SK-N-SH treated with all-trans-retinoic acid at 6 μM for 48 hours (cell line): ENCODE results near the gene HYI.

Experiments
- TCF4 ChIP-seq: fragments of 250-450 bp; sonication (Bioruptor Pico); IDR thresholded peaks from 2 replicates; pipeline ENCODE4 v1.8.0; 2021; ENCODE audit warnings: mild to moderate bottlenecking, moderate library complexity, borderline replicate concordance
- TF ChIP-seq, protein P1 (sequence below): fragments of 250-450 bp; sonication (Bioruptor Pico); IDR thresholded peaks from 2 replicates; pipeline ENCODE4 v1.8.0; 2021; ENCODE audit warnings: low read depth, mild to moderate bottlenecking, moderate library complexity, borderline replicate concordance

The HYI gene

GRCh38 chr1:43402089-43402865, 51.5 kb downstream of the HYI start (continued):
- TF ChIP-seq, protein P1, sequence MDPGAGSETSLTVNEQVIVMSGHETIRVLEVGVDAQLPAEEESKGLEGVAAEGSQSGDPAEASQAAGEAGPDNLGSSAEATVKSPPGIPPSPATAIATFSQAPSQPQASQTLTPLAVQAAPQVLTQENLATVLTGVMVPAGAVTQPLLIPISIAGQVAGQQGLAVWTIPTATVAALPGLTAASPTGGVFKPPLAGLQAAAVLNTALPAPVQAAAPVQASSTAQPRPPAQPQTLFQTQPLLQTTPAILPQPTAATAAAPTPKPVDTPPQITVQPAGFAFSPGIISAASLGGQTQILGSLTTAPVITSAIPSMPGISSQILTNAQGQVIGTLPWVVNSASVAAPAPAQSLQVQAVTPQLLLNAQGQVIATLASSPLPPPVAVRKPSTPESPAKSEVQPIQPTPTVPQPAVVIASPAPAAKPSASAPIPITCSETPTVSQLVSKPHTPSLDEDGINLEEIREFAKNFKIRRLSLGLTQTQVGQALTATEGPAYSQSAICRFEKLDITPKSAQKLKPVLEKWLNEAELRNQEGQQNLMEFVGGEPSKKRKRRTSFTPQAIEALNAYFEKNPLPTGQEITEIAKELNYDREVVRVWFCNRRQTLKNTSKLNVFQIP (CRISPR knock-in tag) = no peak
- TF ChIP-seq TCF4 (CRISPR knock-in tag) = no peak
